ENCODE measurements around the gene ADGRF5.

ADGRF5 gene

DNA sequence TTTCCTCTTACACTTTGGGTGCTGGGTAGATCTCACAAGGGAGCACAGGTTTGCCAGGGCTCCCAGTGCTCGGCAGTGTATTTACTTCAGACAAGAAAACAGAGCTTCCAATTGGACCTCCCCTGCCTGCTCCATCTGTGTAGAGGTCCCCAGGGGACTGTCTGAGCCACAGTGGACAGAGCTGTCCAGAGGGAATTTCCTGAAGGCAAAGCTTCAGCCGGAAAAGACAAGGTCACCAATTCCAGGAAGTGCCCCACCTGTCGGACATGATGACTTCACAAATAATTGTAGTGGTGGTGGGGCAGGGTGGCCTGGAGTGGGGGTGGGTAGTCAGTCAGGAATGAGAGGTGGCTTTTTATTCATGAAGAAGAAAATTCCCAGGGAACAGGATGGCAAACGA, 18.6 kb downstream of the ADGRF5 start:
- Histone ChIP-seq H3K36me3 (ENCODE audit: control insufficient read depth in 2 of 2, insufficient read depth in 1 of 2, low read length in 2 of 2) (no peaks in the 10 kb centered on the region), H3K4me3 (ENCODE audit: low read depth, low read length) (no peak overlapping the region), H3K9me3 (ENCODE audit: control insufficient read depth, insufficient read depth, low read depth, low read length) (no peaks in the 10 kb centered on the region), H3K27ac (ENCODE audit: extremely low read depth, low read depth, low read length) (no peak overlapping the region), H3K4me1 (ENCODE audit: control insufficient read depth, insufficient read depth, low read length) (no peaks in the 10 kb centered on the region)
- ChIA-PET POLR2A (no interaction called here), CTCF (interaction anchor here (0.7 to 1.8 kb wide), 6 partner anchors 17 to 453 kb away, joined by 3 to 5 read pairs (median 4); no protein-coding TSS in a partner anchor)
- no peak for TF ChIP-seq ZNF341 (tag by site-specific recombination; IDR thresholded peaks at IDR 0.05; ENCODE audit: low read depth)
- TF ChIP-seq GLI4 (tag by site-specific recombination; IDR thresholded peaks at IDR 0.05), result no peak
- TF ChIP-seq ZNF623 (tag by site-specific recombination; IDR thresholded peaks at IDR 0.05), result no peak
- no peak for TF ChIP-seq KLF8 (tag by site-specific recombination; IDR thresholded peaks at IDR 0.05)
- TF ChIP-seq ZNF624 (tag by site-specific recombination; IDR thresholded peaks at IDR 0.05), result no peak
- TF ChIP-seq KLF9 (tag by site-specific recombination; IDR thresholded peaks at IDR 0.05; ENCODE audit: low read depth), result no peak
- TF ChIP-seq, protein P1, sequence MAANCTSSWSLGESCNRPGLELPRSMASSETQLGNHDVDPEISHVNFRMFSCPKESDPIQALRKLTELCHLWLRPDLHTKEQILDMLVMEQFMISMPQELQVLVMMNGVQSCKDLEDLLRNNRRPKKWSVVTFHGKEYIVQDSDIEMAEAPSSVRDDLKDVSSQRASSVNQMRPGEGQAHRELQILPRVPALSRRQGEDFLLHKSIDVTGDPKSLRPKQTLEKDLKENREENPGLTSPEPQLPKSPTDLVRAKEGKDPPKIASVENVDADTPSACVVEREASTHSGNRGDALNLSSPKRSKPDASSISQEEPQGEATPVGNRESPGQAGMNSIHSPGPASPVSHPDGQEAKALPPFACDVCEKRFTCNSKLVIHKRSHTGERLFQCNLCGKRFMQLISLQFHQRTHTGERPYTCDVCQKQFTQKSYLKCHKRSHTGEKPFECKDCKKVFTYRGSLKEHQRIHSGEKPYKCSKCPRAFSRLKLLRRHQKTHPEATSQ (tag by site-specific recombination; IDR thresholded peaks at IDR 0.05), result no peak
- TF ChIP-seq ZNF266 (tag by site-specific recombination; IDR thresholded peaks at IDR 0.05; ENCODE audit: low read depth), result no peak
- no peak for TF ChIP-seq ZNF530 (tag by site-specific recombination; IDR thresholded peaks at IDR 0.05; ENCODE audit: low read depth)
- no peak for TF ChIP-seq ZNF626 (tag by site-specific recombination; IDR thresholded peaks at IDR 0.05)
- TF ChIP-seq, protein P2, sequence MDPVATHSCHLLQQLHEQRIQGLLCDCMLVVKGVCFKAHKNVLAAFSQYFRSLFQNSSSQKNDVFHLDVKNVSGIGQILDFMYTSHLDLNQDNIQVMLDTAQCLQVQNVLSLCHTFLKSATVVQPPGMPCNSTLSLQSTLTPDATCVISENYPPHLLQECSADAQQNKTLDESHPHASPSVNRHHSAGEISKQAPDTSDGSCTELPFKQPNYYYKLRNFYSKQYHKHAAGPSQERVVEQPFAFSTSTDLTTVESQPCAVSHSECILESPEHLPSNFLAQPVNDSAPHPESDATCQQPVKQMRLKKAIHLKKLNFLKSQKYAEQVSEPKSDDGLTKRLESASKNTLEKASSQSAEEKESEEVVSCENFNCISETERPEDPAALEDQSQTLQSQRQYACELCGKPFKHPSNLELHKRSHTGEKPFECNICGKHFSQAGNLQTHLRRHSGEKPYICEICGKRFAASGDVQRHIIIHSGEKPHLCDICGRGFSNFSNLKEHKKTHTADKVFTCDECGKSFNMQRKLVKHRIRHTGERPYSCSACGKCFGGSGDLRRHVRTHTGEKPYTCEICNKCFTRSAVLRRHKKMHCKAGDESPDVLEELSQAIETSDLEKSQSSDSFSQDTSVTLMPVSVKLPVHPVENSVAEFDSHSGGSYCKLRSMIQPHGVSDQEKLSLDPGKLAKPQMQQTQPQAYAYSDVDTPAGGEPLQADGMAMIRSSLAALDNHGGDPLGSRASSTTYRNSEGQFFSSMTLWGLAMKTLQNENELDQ (tag by site-specific recombination; IDR thresholded peaks at IDR 0.05; ENCODE audit: low read depth), result no peak
- TF ChIP-seq ZBTB48 (tag by site-specific recombination; IDR thresholded peaks at IDR 0.05), result no peak
- no peak for TF ChIP-seq ZNF146 (tag by site-specific recombination; IDR thresholded peaks at IDR 0.05)
- TF ChIP-seq, protein P3, sequence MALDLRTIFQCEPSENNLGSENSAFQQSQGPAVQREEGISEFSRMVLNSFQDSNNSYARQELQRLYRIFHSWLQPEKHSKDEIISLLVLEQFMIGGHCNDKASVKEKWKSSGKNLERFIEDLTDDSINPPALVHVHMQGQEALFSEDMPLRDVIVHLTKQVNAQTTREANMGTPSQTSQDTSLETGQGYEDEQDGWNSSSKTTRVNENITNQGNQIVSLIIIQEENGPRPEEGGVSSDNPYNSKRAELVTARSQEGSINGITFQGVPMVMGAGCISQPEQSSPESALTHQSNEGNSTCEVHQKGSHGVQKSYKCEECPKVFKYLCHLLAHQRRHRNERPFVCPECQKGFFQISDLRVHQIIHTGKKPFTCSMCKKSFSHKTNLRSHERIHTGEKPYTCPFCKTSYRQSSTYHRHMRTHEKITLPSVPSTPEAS (tag by site-specific recombination; IDR thresholded peaks at IDR 0.05), result no peak
- TF ChIP-seq ZNF501 (tag by site-specific recombination; IDR thresholded peaks at IDR 0.05), result no peak
- TF ChIP-seq ZNF837 (tag by site-specific recombination; IDR thresholded peaks at IDR 0.05), result no peak
- TF ChIP-seq ZNF791 (tag by site-specific recombination; IDR thresholded peaks at IDR 0.05), result no peak
- TF ChIP-seq ZNF473 (tag by site-specific recombination; IDR thresholded peaks at IDR 0.05), result no peak
- TF ChIP-seq ZNF391 (tag by site-specific recombination; IDR thresholded peaks at IDR 0.05; ENCODE audit: borderline replicate concordance, low read depth), result no peak

DNA sequence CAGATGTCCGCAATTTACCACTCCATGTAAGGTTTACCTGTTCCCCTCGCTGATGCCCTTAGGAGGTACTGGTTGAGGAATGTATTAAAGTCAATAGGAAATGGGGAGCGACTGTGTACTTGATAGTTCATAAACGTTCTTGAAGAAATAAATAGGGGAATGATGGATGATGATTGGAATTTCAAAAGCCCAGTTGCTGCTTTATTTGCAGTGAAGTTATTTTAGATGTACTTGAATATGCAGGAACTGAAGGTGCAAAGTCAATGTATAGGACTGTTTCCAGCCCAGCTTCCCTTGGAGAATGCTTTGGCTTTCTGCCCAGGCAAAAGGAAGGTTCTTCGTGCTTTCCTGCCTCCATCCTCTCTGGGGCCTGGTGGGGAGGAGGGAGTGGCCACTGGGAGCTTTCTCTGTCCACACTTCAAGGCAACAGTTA, 19.8 kb downstream of the ADGRF5 start:
- H3K36me3 ChIP-seq (ENCODE audit: control insufficient read depth in 2 of 2, insufficient read depth in 1 of 2, low read length in 2 of 2), result no peaks in the 10 kb centered on the region
- POLR2A ChIA-PET, result no interaction called here

More for the DNA sequence above, 19.8 kb downstream of the ADGRF5 start:
- H3K9me3 ChIP-seq (ENCODE audit: control insufficient read depth, insufficient read depth, low read depth, low read length), result no peaks in the 10 kb centered on the region
- no peak overlapping the region for H3K27ac ChIP-seq (ENCODE audit: extremely low read depth, low read depth, low read length)
- H3K4me1 ChIP-seq (ENCODE audit: control insufficient read depth, insufficient read depth, low read length), result no peaks in the 10 kb centered on the region
- H3K4me3 ChIP-seq (ENCODE audit: low read depth, low read length), result no peak overlapping the region
- TF ChIP-seq ZNF426 (tag by site-specific recombination; IDR thresholded peaks at IDR 0.05) (no peak), HOXD13 (CRISPR knock-in tag; IDR thresholded peaks at IDR 0.05; ENCODE audit: borderline replicate concordance) (no peak)
- TF ChIP-seq, protein P4, sequence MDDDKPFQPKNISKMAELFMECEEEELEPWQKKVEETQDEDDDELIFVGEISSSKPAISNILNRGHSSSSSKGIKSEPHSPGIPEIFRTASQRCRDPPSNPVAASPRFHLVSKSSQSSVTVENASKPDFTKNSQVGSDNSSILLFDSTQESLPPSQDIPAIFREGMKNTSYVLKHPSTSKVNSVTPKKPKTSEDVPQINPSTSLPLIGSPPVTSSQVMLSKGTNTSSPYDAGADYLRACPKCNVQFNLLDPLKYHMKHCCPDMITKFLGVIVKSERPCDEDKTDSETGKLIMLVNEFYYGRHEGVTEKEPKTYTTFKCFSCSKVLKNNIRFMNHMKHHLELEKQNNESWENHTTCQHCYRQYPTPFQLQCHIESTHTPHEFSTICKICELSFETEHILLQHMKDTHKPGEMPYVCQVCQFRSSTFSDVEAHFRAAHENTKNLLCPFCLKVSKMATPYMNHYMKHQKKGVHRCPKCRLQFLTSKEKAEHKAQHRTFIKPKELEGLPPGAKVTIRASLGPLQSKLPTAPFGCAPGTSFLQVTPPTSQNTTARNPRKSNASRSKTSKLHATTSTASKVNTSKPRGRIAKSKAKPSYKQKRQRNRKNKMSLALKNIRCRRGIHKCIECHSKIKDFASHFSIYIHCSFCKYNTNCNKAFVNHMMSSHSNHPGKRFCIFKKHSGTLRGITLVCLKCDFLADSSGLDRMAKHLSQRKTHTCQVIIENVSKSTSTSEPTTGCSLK (tag by site-specific recombination; IDR thresholded peaks at IDR 0.05), result no peak
- CTCF ChIA-PET, result interaction anchor here (0.8 to 0.9 kb wide), 2 partner anchors 11 to 41 kb away, joined by 3 read pairs; no protein-coding TSS in a partner anchor

Data from HEK293 (cell line).